Upper lobe of left lung (tissue), 4 donors: ENCODE measurements around the gene TMEM252.

Experiments used
- CTCF ChIP-seq, 6 experiments: fragments of 450-650 bp in 4 of 6; fragments of 200-600 bp in 2 of 6; sonication (generic) in 2 of 6; IDR thresholded peaks; one replicate each; pipeline ENCODE4 v1.5.1; 2016 to 2019; ENCODE audit warnings: antibody characterized with exemption in 6 of 6
- EP300 ChIP-seq, 4 donors: sonication (generic); formaldehyde crosslinking; IDR thresholded peaks; one replicate each; pipeline ENCODE4 v1.5.1; 2017; ENCODE audit warnings: antibody characterized with exemption in 4 of 4, control low read depth in 2 of 4
- POLR2A ChIP-seq, 4 donors: fragments of 450-650 bp; IDR thresholded peaks; one replicate each; pipeline ENCODE4 v1.5.1; 2016 to 2017; ENCODE audit warnings: antibody characterized with exemption in 4 of 4, mild to moderate bottlenecking in 2 of 4
- POLR2AphosphoS5 ChIP-seq, 2 donors: sonication (generic); formaldehyde crosslinking; IDR thresholded peaks; one replicate each; pipeline ENCODE4 v1.5.1; 2017; ENCODE audit warnings: antibody characterized with exemption in 2 of 2

- TF ChIP-seq CTCF (IDR thresholded peaks at IDR 0.05) = no peak
- no peak for TF ChIP-seq POLR2AphosphoS5 (IDR thresholded peaks at IDR 0.05)
- TF ChIP-seq EP300 (IDR thresholded peaks at IDR 0.05) = no peak
- no peak for TF ChIP-seq POLR2A (IDR thresholded peaks at IDR 0.05)
Observed at GRCh38 chr9:68577774-68578591, 37.3 kb upstream of the TMEM252 start.
